ELF-1 (cell line): ENCODE results near the gene FMN1.

Experiments
- DNase-seq: peaks from one replicate; pipeline ENCODE4 v3.0.0-alpha.2; 2016; ENCODE audit warnings: low read depth, low spot score

Gene FMN1

GRCh38 chr15:32828507-32829186 is 365.9 kb downstream of the FMN1 start:
- DNase-seq, result no peak

GRCh38 chr15:32826685-32827084 is 367.8 kb downstream of the FMN1 start:
- DNase-seq, result no peak

GRCh38 chr15:32825219-32825618 is 369.3 kb downstream of the FMN1 start:
- DNase-seq, result no peak

GRCh38 chr15:32824777-32825176 is 369.7 kb downstream of the FMN1 start:
- no peak for DNase-seq

- DNase-seq, result no peak
Observed at GRCh38 chr15:32823750-32824149, 370.8 kb downstream of the FMN1 start.

- no peak for DNase-seq
Observed at GRCh38 chr15:32822739-32823138, 371.8 kb downstream of the FMN1 start.

GRCh38 chr15:32819448-32819847 is 375.1 kb downstream of the FMN1 start:
- DNase-seq, result no peak

- DNase-seq, result no peak
Observed at GRCh38 chr15:32818758-32819447, 375.6 kb downstream of the FMN1 start.

GRCh38 chr15:32817577-32817976 is 376.9 kb downstream of the FMN1 start:
- DNase-seq, result no peak

- DNase-seq, result no peak
Observed at GRCh38 chr15:32807331-32807730, 387.2 kb downstream of the FMN1 start.

- no peak for DNase-seq
Observed at GRCh38 chr15:32803631-32804030, 390.9 kb downstream of the FMN1 start.

- DNase-seq, result no peak
Observed at GRCh38 chr15:32802286-32802936, 392.1 kb downstream of the FMN1 start.

- no peak for DNase-seq
Observed at GRCh38 chr15:32799936-32800535, 394.5 kb downstream of the FMN1 start.

- DNase-seq, result no peak
Observed at GRCh38 chr15:32796856-32797255, 397.7 kb downstream of the FMN1 start.

GRCh38 chr15:32794973-32795372 is 399.5 kb downstream of the FMN1 start:
- DNase-seq, result no peak

- DNase-seq, result no peak
Observed at GRCh38 chr15:32792436-32792835, 402.1 kb downstream of the FMN1 start.

GRCh38 chr15:32790352-32790999 is 404.0 kb downstream of the FMN1 start:
- DNase-seq, result no peak

GRCh38 chr15:32787949-32788348 is 406.6 kb downstream of the FMN1 start:
- DNase-seq, result no peak

- DNase-seq, result no peak
Observed at GRCh38 chr15:32786906-32787305, 407.6 kb downstream of the FMN1 start.

- DNase-seq, result no peak
Observed at GRCh38 chr15:32784581-32784980, 409.9 kb downstream of the FMN1 start.

- DNase-seq, result no peak
Observed at GRCh38 chr15:32781781-32782180, 412.7 kb downstream of the FMN1 start.
